IMR-90 (cell line): Measurements from ENCODE around the gene SLC35E4. TPM values are rescaled to one million over a fixed set of nuclear protein-coding genes. Genes with fewer than 3 reads are reported as not detected.

Experiments used
- ATAC-seq: fragments of 200-7000 bp; cut with Tn5 transposase; 2 replicates; pipeline ENCODE4 v1.9.1; 2020; ENCODE audit warnings: low read depth, mild to moderate bottlenecking, moderate library complexity
- BruUV-seq: library from RNA; stranded (reverse); fragments of 400-500 nt; replicated peaks from 2 replicates; lab custom pipeline; 2021; lab: Mats Ljungman, UMichigan
- CTCF ChIA-PET: fragments of 300-600 bp; formaldehyde crosslinking; extraction: SDS; loops from one replicate; lab custom pipeline; 2021; ENCODE audit warnings: antibody characterized with exemption; lab: Yijun Ruan, JAX
- POLR2A ChIA-PET: fragments of 300-600 bp; sonication (Branson Sonifier 250); formaldehyde crosslinking; loops from one replicate; lab custom pipeline; 2022; ENCODE audit warnings: antibody characterized with exemption; ENCODE audit not compliant: unreplicated experiment; lab: Charles Lee
- DNase-seq: peaks from one replicate; pipeline ENCODE4 v3.0.0; 2013
- H2AFZ ChIP-seq: replicated peaks from 2 replicates; pipeline ENCODE3; 2013; ENCODE audit warnings: low read length, mild to moderate bottlenecking; ENCODE audit not compliant: poor library complexity
- H2AK5ac ChIP-seq: 2 replicates; pipeline ENCODE4 v1.6.1; 2013; ENCODE audit warnings: low read depth, low read length, inconsistent platforms
- H2AK9ac ChIP-seq: replicated peaks from 2 replicates; pipeline ENCODE3; 2013; ENCODE audit warnings: mild to moderate bottlenecking, low read depth, low read length, moderate library complexity; ENCODE audit not compliant: poor library complexity
- H2BK120ac ChIP-seq: 2 replicates; pipeline ENCODE4 v1.6.1; 2013; ENCODE audit warnings: low read depth, low read length, inconsistent platforms
- H2BK15ac ChIP-seq: 3 replicates; pipeline ENCODE4 v1.6.1; 2013; ENCODE audit warnings: low read depth, low read length, inconsistent platforms
- H2BK20ac ChIP-seq: 2 replicates; pipeline ENCODE4 v1.6.1; 2013; ENCODE audit warnings: low read depth, mild to moderate bottlenecking, inconsistent platforms, low read length, moderate library complexity
- H2BK5ac ChIP-seq: 2 replicates; pipeline ENCODE4 v1.6.1; 2013; ENCODE audit warnings: mild to moderate bottlenecking, low read depth, low read length, inconsistent platforms; ENCODE audit not compliant: poor library complexity, severe bottlenecking
- H3K14ac ChIP-seq: replicated peaks from 2 replicates; pipeline ENCODE4 v1.6.1; 2013; ENCODE audit warnings: low read depth, low read length, inconsistent platforms
- H3K18ac ChIP-seq: 2 replicates; pipeline ENCODE4 v1.6.1; 2013; ENCODE audit warnings: low read depth, low read length, control low read depth
- H3K23ac ChIP-seq: 2 replicates; pipeline ENCODE4 v1.6.1; 2013; ENCODE audit warnings: low read depth, low read length, inconsistent platforms
- H3K27ac ChIP-seq: 2 replicates; pipeline ENCODE4 v1.5.1; 2013; ENCODE audit warnings: mild to moderate bottlenecking, control low read depth, low read length; ENCODE audit not compliant: insufficient read depth
- H3K27me3 ChIP-seq: 2 replicates; pipeline ENCODE4 v1.6.1; 2013; ENCODE audit warnings: low read length; ENCODE audit not compliant: control insufficient read depth, insufficient read depth
- H3K36me3 ChIP-seq: 2 replicates; pipeline ENCODE4 v1.6.1; 2013; ENCODE audit warnings: low read length, mixed read lengths; ENCODE audit not compliant: control insufficient read depth, insufficient read depth
- H3K4ac ChIP-seq: 2 replicates; pipeline ENCODE4 v1.6.1; 2013; ENCODE audit warnings: low read depth, low read length, inconsistent platforms
- H3K4me1 ChIP-seq: 2 replicates; pipeline ENCODE4 v1.6.1; 2013; ENCODE audit warnings: low read length, mixed read lengths; ENCODE audit not compliant: control insufficient read depth, insufficient read depth
- H3K4me2 ChIP-seq: 2 replicates; pipeline ENCODE4 v1.6.1; 2013; ENCODE audit warnings: low read depth, mild to moderate bottlenecking, control low read depth, low read length, moderate library complexity
- H3K4me3 ChIP-seq: 2 replicates; pipeline ENCODE4 v1.5.1; 2013; ENCODE audit warnings: low read depth, mild to moderate bottlenecking, control low read depth, low read length, moderate library complexity; ENCODE audit not compliant: insufficient read depth
- H3K56ac ChIP-seq: 2 replicates; pipeline ENCODE4 v1.6.1; 2013; ENCODE audit warnings: low read length, inconsistent platforms; ENCODE audit not compliant: insufficient read depth; ENCODE audit errors: extremely low read depth
- H3K79me1 ChIP-seq, 2 experiments: 2 replicates each; pipeline ENCODE4 v1.6.1; 2013; ENCODE audit warnings: low read length in 2 of 2, inconsistent platforms in 1 of 2, low read depth in 1 of 2
- H3K9ac ChIP-seq: 2 replicates; pipeline ENCODE4 v1.6.1; 2013; ENCODE audit warnings: low read depth, low read length, control low read depth
- H3K9me1 ChIP-seq: 2 replicates; pipeline ENCODE4 v1.6.1; 2013; ENCODE audit warnings: low read length, inconsistent platforms; ENCODE audit not compliant: insufficient read depth
- H3K9me3 ChIP-seq: 2 replicates; pipeline ENCODE4 v1.6.1; 2013; ENCODE audit warnings: low read length; ENCODE audit not compliant: control insufficient read depth, insufficient read depth
- H4K20me1 ChIP-seq: 2 replicates; pipeline ENCODE4 v1.6.1; 2013; ENCODE audit warnings: low read length, inconsistent platforms; ENCODE audit not compliant: insufficient read depth
- H4K5ac ChIP-seq: 2 replicates; pipeline ENCODE4 v1.6.1; 2013; ENCODE audit warnings: mild to moderate bottlenecking, low read depth, low read length, control low read depth
- H4K8ac ChIP-seq, 2 experiments: 2 replicates each; pipeline ENCODE4 v1.6.1; 2013; ENCODE audit warnings: low read depth in 2 of 2, low read length in 2 of 2, control low read depth in 1 of 2, inconsistent platforms in 1 of 2
- H4K91ac ChIP-seq: 2 replicates; pipeline ENCODE4 v1.6.1; 2013; ENCODE audit warnings: low read depth, low read length, inconsistent platforms; ENCODE audit not compliant: insufficient read depth
- BHLHE40 ChIP-seq: fragments of 150-350 bp; IDR thresholded peaks from 2 replicates; pipeline ENCODE4 v1.6.1; 2016; ENCODE audit warnings: mild to moderate bottlenecking, low read depth, low read length
- ELK1 ChIP-seq: fragments of 150-350 bp; IDR thresholded peaks from 2 replicates; pipeline ENCODE4 v1.6.1; 2016; ENCODE audit warnings: low read depth, mild to moderate bottlenecking, low read length, moderate library complexity, borderline replicate concordance
- FOS ChIP-seq: fragments of 150-350 bp; IDR thresholded peaks from 2 replicates; pipeline ENCODE4 v1.6.1; 2016; ENCODE audit warnings: low read depth, low read length
- MAZ ChIP-seq: IDR thresholded peaks from 2 replicates; pipeline ENCODE4 v1.6.1; 2012; ENCODE audit warnings: low read depth, mild to moderate bottlenecking, low read length, improper control_type of control experiment, moderate library complexity, borderline replicate concordance
- RAD21 ChIP-seq: IDR thresholded peaks from 2 replicates; pipeline ENCODE4 v1.6.1; 2012; ENCODE audit warnings: low read length, improper control_type of control experiment
- SMC3 ChIP-seq: fragments of 150-350 bp; IDR thresholded peaks from 2 replicates; pipeline ENCODE4 v1.6.1; 2016; ENCODE audit warnings: low read depth, mild to moderate bottlenecking, antibody characterized with exemption, low read length, moderate library complexity
- WGBS, 2 experiments: methylation state at CpG; one replicate each; pipeline versions ENCODE4 v1.1.5 to v1.1.7; 2013; ENCODE audit warnings: missing lambda C conversion rate in 2 of 2; ENCODE audit not compliant: insufficient read length in 1 of 2; ENCODE audit errors: extremely low coverage in 2 of 2; 5-methylcytosine and 5-hydroxymethylcytosine counted together
- dilution Hi-C: fragments of 300-500 bp; cut with HindIII; formaldehyde crosslinking; loops from one replicate; pipeline ENCODE4 v1.14.3; 2018; ENCODE audit warnings: low sequenced_read_pairs; ENCODE audit not compliant: unreplicated experiment
- in situ Hi-C: fragments of 300-500 bp; cut with MboI; formaldehyde crosslinking; loops from 3 replicates; pipeline ENCODE4 v1.14.3; 2019; ENCODE audit warnings: low sequenced_read_pairs, inconsistent platforms, mixed read lengths
- intact Hi-C: fragments of 100-400 bp; cut with micrococcal nuclease; formaldehyde crosslinking; loops from 2 replicates; pipeline ENCODE4 v1.10.0; 2022
- polyA plus RNA-seq, 3 experiments: library from polyadenylated mRNA; depleted of rRNA; stranded (reverse); fragments of >200 nt; gene quantifications; 2 replicates each; pipeline ENCODE4 v1.2.3, GENCODE V29; 2012; ENCODE audit warnings: low replicate concordance in 1 of 3
- total RNA-seq: library from RNA; depleted of rRNA; stranded (reverse); fragments of >200 nt; gene quantifications from 2 replicates; pipeline ENCODE4 v1.2.3, GENCODE V29; 2012
- TF ChIP-seq, protein P1 (sequence below): conservative IDR thresholded peaks from 2 replicates; pipeline ENCODE4 v1.5.1; 2012; ENCODE audit warnings: mild to moderate bottlenecking, low read depth, low read length, improper control_type of control experiment

The SLC35E4 gene
- total and polyA plus RNA-seq, 2 of the 4 experiments (the other 2 are of a cell fraction): 5.7 to 6.8 TPM

GRCh38 chr22:30668386-30668710, 32.8 kb downstream of the SLC35E4 start (continued):
- no peak for TF ChIP-seq MAZ

GRCh38 chr22:30671071-30671470, 35.5 kb downstream of the SLC35E4 start:
- POLR2A ChIA-PET: no interaction called here
- in situ Hi-C loops: no loop called here

More at GRCh38 chr22:30671071-30671470, 35.5 kb downstream of the SLC35E4 start:
- WGBS, 2 experiments: no CpG with 5 or more reads among the region's 3 CpGs
- no peak overlapping the region for H4K5ac ChIP-seq
- H3K9me1 ChIP-seq: 0 out of 2 replicates have a peak, but pooled peaks cover 4% of the 10 kb centered on the region
- ATAC-seq (no peak), DNase-seq (no peak)
- peaks cover 0 to 10% of the 10 kb centered on the region in 2 experiments; a peak in 1 of 4 replicates for H3K79me1 ChIP-seq
- H3K23ac ChIP-seq: no peak overlapping the region
- no peak overlapping the region for H4K8ac ChIP-seq
- H2AK9ac ChIP-seq: no peak overlapping the region
- no peak for TF ChIP-seq SMC3
- TF ChIP-seq BHLHE40: no peak
- TF ChIP-seq, protein P1, sequence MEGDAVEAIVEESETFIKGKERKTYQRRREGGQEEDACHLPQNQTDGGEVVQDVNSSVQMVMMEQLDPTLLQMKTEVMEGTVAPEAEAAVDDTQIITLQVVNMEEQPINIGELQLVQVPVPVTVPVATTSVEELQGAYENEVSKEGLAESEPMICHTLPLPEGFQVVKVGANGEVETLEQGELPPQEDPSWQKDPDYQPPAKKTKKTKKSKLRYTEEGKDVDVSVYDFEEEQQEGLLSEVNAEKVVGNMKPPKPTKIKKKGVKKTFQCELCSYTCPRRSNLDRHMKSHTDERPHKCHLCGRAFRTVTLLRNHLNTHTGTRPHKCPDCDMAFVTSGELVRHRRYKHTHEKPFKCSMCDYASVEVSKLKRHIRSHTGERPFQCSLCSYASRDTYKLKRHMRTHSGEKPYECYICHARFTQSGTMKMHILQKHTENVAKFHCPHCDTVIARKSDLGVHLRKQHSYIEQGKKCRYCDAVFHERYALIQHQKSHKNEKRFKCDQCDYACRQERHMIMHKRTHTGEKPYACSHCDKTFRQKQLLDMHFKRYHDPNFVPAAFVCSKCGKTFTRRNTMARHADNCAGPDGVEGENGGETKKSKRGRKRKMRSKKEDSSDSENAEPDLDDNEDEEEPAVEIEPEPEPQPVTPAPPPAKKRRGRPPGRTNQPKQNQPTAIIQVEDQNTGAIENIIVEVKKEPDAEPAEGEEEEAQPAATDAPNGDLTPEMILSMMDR: no peak
- no peak for TF ChIP-seq ELK1
- TF ChIP-seq FOS: no peak
- TF ChIP-seq RAD21: no peak
- H3K9me3 ChIP-seq: no peaks in the 10 kb centered on the region
- no peak overlapping the region for H2BK120ac ChIP-seq
- intact Hi-C loops: no loop called here
- no peak overlapping the region for H3K14ac ChIP-seq
- no peaks in the 10 kb centered on the region for H3K36me3 ChIP-seq
- no peak overlapping the region for H4K91ac ChIP-seq
- no peak overlapping the region for H2AFZ ChIP-seq
- no peak overlapping the region for H3K27ac ChIP-seq
- no peaks in the 10 kb centered on the region for H3K4me1 ChIP-seq
- no peak overlapping the region for H3K9ac ChIP-seq
- no peak overlapping the region for H2BK5ac ChIP-seq
- H3K27me3 ChIP-seq: no peaks in the 10 kb centered on the region; the same call in 1 of the 2 replicates
- H2BK15ac ChIP-seq: no peak overlapping the region
- H3K4ac ChIP-seq: no peak overlapping the region
- H3K4me2 ChIP-seq: no peak overlapping the region
- BruUV-seq: no TSS peak
- no peak overlapping the region for H2AK5ac ChIP-seq
- dilution Hi-C loops: no loop called here
- H4K20me1 ChIP-seq: no peaks in the 10 kb centered on the region
- H3K56ac ChIP-seq: no peak overlapping the region
- no peak overlapping the region for H2BK20ac ChIP-seq
- CTCF ChIA-PET: interaction anchor here (0.6 kb wide), 1 partner anchor 36 kb away, joined by 3 read pairs; no protein-coding TSS in a partner anchor
- H3K4me3 ChIP-seq: no peak overlapping the region
- no peak overlapping the region for H3K18ac ChIP-seq
